ENCODE results near the gene MSMO1. TPM values are rescaled to one million over a fixed set of nuclear protein-coding genes. Genes with fewer than 3 reads are reported as not detected.
"Not testable (repeated sequence)": the region's sequence is repeated elsewhere in the genome, so short reads cannot be mapped to it uniquely, and the experiment has no call there.

MSMO1 gene
- total RNA-seq, 1 donor from 2014 or later: 93.5 TPM

GRCh38 chr4:165324236-165324917, 3.1 kb upstream of the MSMO1 start:
- ATAC-seq: no peak
- no peak for DNase-seq (ENCODE audit: low spot score)

GRCh38 chr4:165324918-165325304, 2.6 kb upstream of the MSMO1 start:
- no peak for ATAC-seq
- DNase-seq (ENCODE audit: low spot score): no peak

- DNase-seq (ENCODE audit: low spot score) (no peak), ATAC-seq (no peak)
Measured at GRCh38 chr4:165325732-165326512, 1.5 kb upstream of the MSMO1 start.

- DNase-seq (ENCODE audit: low spot score): peak; percentile 78
- ATAC-seq: peak; percentile 61
Measured at GRCh38 chr4:165326831-165327210, 648 bp upstream of the MSMO1 start.

GRCh38 chr4:165328101-165328425, 594 bp downstream of the MSMO1 start:
- ATAC-seq: no peak
- DNase-seq (ENCODE audit: low spot score): no peak

- ATAC-seq (peak; percentile 45), DNase-seq (ENCODE audit: low spot score) (no peak)
Measured at GRCh38 chr4:165328708-165329107, 1.2 kb downstream of the MSMO1 start.

- ATAC-seq (no peak), DNase-seq (ENCODE audit: low spot score) (no peak)
Measured at GRCh38 chr4:165330071-165330470, 2.6 kb downstream of the MSMO1 start.

GRCh38 chr4:165330666-165331065, 3.2 kb downstream of the MSMO1 start:
- no peak for ATAC-seq
- DNase-seq (ENCODE audit: low spot score): no peak

GRCh38 chr4:165331359-165331758, 3.9 kb downstream of the MSMO1 start:
- DNase-seq (ENCODE audit: low spot score): no peak
- ATAC-seq: no peak

GRCh38 chr4:165331823-165332222, 4.4 kb downstream of the MSMO1 start:
- ATAC-seq: no peak
- DNase-seq (ENCODE audit: low spot score): no peak

GRCh38 chr4:165332502-165332901, 5.0 kb downstream of the MSMO1 start:
- ATAC-seq (no peak), DNase-seq (ENCODE audit: low spot score) (no peak)

- ATAC-seq: peak; percentile 62
- DNase-seq (ENCODE audit: low spot score): no peak
Measured at GRCh38 chr4:165335163-165335703, 7.8 kb downstream of the MSMO1 start.

- no peak for DNase-seq (ENCODE audit: low spot score)
- ATAC-seq: peak; percentile 48
Measured at GRCh38 chr4:165336743-165337142, 9.3 kb downstream of the MSMO1 start.

- ATAC-seq; DNase-seq (ENCODE audit: low spot score): not testable (repeated sequence)
Measured at GRCh38 chr4:165342340-165342739, 14.9 kb downstream of the MSMO1 start.

- peak; percentile 55 for ATAC-seq
- DNase-seq (ENCODE audit: low spot score): no peak
Measured at GRCh38 chr4:165343353-165344191, 16.1 kb downstream of the MSMO1 start.

- ATAC-seq: peak; percentile 36
- DNase-seq (ENCODE audit: low spot score): no peak
Measured at GRCh38 chr4:165345666-165346417, 18.4 kb downstream of the MSMO1 start.

- ATAC-seq (peak; percentile 62), DNase-seq (ENCODE audit: low spot score) (no peak)
Measured at GRCh38 chr4:165347647-165348569, 20.4 kb downstream of the MSMO1 start.

GRCh38 chr4:165351359-165352130, 24.1 kb downstream of the MSMO1 start:
- DNase-seq (ENCODE audit: low spot score): no peak
- ATAC-seq: no peak

- ATAC-seq (peak; percentile 70), DNase-seq (ENCODE audit: low spot score) (no peak)
Measured at GRCh38 chr4:165355900-165356300, 28.4 kb downstream of the MSMO1 start.

Measured in left lobe of liver (tissue), 2 donors.